HepG2 (cell line): ENCODE measurements around the gene HCFC1R1. TPM values are rescaled to one million over a fixed set of nuclear protein-coding genes. Genes with fewer than 3 reads are reported as not detected.

Experiments
- ATAC-seq: fragments of 200-7000 bp; cut with Tn5 transposase; 3 replicates; pipeline ENCODE4 v1.9.1; 2020; ENCODE audit warnings: mild to moderate bottlenecking, moderate library complexity
- BruUV-seq: library from RNA; stranded (reverse); fragments of 400-500 nt; replicated peaks from 2 replicates; lab custom pipeline; 2021; lab: Mats Ljungman, UMichigan
- CTCF ChIA-PET: fragments of 300-600 bp; formaldehyde crosslinking; extraction: SDS; loops from one replicate; lab custom pipeline; 2021; ENCODE audit warnings: low total read pairs, inconsistent platforms, low intra/inter-chr PET ratio; lab: Yijun Ruan, JAX
- POLR2A ChIA-PET: fragments of 350-600 bp; sonication (Branson Sonifier 250); formaldehyde crosslinking; loops from one replicate; lab custom pipeline; 2020; ENCODE audit warnings: antibody characterized with exemption, inconsistent platforms; lab: Yijun Ruan, JAX
- DNase-seq: peaks from one replicate; pipeline ENCODE4 v3.0.0-alpha.2; 2015; ENCODE audit warnings: low spot score
- FAIRE-seq: peaks from 3 replicates; lab custom pipeline; 2011; peaks lifted over from hg19 to GRCh38; lab: Jason Lieb, UNC
- H2AFZ ChIP-seq: one replicate; pipeline ENCODE4 v1.6.1; 2011; ENCODE audit warnings: low read length, inconsistent platforms
- H3K27ac ChIP-seq: fragments of 300-600 bp; 3 replicates; pipeline ENCODE4 v1.8.0; 2011; ENCODE audit warnings: mixed run types, mild to moderate bottlenecking, mixed read lengths, low read length, inconsistent platforms; ENCODE audit not compliant: insufficient read depth; ENCODE audit errors: extremely low read length
- H3K27me3 ChIP-seq, 2 experiments: fragments of 200-600 bp in 1 of 2; 2 replicates in 1 of 2; 3 replicates in 1 of 2; pipeline versions ENCODE4 v1.6.0 to v1.8.0; 2011; ENCODE audit warnings: low read length in 2 of 2, mild to moderate bottlenecking in 2 of 2, moderate library complexity in 2 of 2, inconsistent platforms in 1 of 2; ENCODE audit not compliant: insufficient read depth in 2 of 2, control insufficient read depth in 1 of 2
- H3K36me3 ChIP-seq, 2 experiments: fragments of 200-600 bp in 1 of 2; replicated peaks in 1 of 2; 2 replicates in 1 of 2; 3 replicates in 1 of 2; pipeline versions ENCODE4 v1.5.1 to v1.8.0; 2011; ENCODE audit warnings: low read length in 2 of 2, inconsistent platforms in 1 of 2; ENCODE audit not compliant: insufficient read depth in 2 of 2, control insufficient read depth in 1 of 2
- H3K4me1 ChIP-seq: 2 replicates; pipeline ENCODE4 v1.5.1; 2012; ENCODE audit warnings: low read length, inconsistent platforms; ENCODE audit not compliant: insufficient read depth
- H3K4me2 ChIP-seq: 2 replicates; pipeline ENCODE4 v1.6.0; 2011; ENCODE audit warnings: low read depth, low read length, inconsistent platforms
- H3K4me3 ChIP-seq, 3 experiments: fragments of 200-600 bp in 1 of 3; sonication (generic), shearing (Covaris generic) in 1 of 3; replicated peaks in 1 of 3; 2 replicates each; pipeline ENCODE4 v1.5.1; 2011 to 2016; ENCODE audit warnings: low read length in 3 of 3, inconsistent platforms in 2 of 3, low read depth in 2 of 3, mild to moderate bottlenecking in 2 of 3, control low read depth in 1 of 3, mixed read lengths in 1 of 3; ENCODE audit not compliant: insufficient read depth in 1 of 3
- H3K79me2 ChIP-seq: one replicate; pipeline ENCODE4 v1.6.1; 2011; ENCODE audit warnings: low read length, inconsistent platforms; ENCODE audit not compliant: insufficient read depth
- H3K9ac ChIP-seq: 2 replicates; pipeline ENCODE4 v1.6.0; 2011; ENCODE audit warnings: mild to moderate bottlenecking, low read depth, low read length, inconsistent platforms; ENCODE audit not compliant: insufficient read depth
- H3K9me3 ChIP-seq: 2 replicates; pipeline ENCODE4 v1.5.1; 2012; ENCODE audit warnings: mild to moderate bottlenecking, low read length
- H4K20me1 ChIP-seq: 2 replicates; pipeline ENCODE4 v1.6.0; 2011; ENCODE audit warnings: inconsistent platforms, mild to moderate bottlenecking, low read length, moderate library complexity; ENCODE audit not compliant: insufficient read depth
- BCL6 ChIP-seq: IDR thresholded peaks from 2 replicates; pipeline ENCODE4 v1.6.1; 2016; ENCODE audit warnings: missing genetic modification reagents, missing compliant biosample characterization
- HMG20B ChIP-seq: conservative IDR thresholded peaks from 2 replicates; pipeline ENCODE4 v1.6.1; 2016; ENCODE audit warnings: missing genetic modification reagents, missing compliant biosample characterization
- MEIS1 ChIP-seq: sonication (generic); formaldehyde crosslinking; IDR thresholded peaks from 2 replicates; pipeline ENCODE4 v1.9.0; 2021; ENCODE audit warnings: mild to moderate bottlenecking, missing genetic modification reagents, moderate library complexity, borderline replicate concordance
- ZFP41 ChIP-seq: sonication (generic); formaldehyde crosslinking; IDR thresholded peaks from 2 replicates; pipeline ENCODE4 v1.4.0; 2020; ENCODE audit warnings: mild to moderate bottlenecking, missing genetic modification reagents, borderline replicate concordance
- ZNF33B ChIP-seq: sonication (generic); formaldehyde crosslinking; IDR thresholded peaks from 2 replicates; pipeline ENCODE4 v1.5.1; 2020; ENCODE audit warnings: mild to moderate bottlenecking, missing genetic modification reagents
- ZNF572 ChIP-seq: sonication (generic); formaldehyde crosslinking; IDR thresholded peaks from 2 replicates; pipeline ENCODE4 v1.5.1; 2020; ENCODE audit warnings: mild to moderate bottlenecking, missing genetic modification reagents
- ZNF574 ChIP-seq: sonication (generic); formaldehyde crosslinking; IDR thresholded peaks from 2 replicates; pipeline ENCODE4 v1.4.0; 2020; ENCODE audit warnings: missing genetic modification reagents
- ZNF674 ChIP-seq: sonication (generic); formaldehyde crosslinking; IDR thresholded peaks from 2 replicates; pipeline ENCODE4 v1.5.0; 2020; ENCODE audit warnings: low read depth, mild to moderate bottlenecking, missing genetic modification reagents
- WGBS: methylation state at CpG from one replicate; pipeline ENCODE4 v1.1.6; 2017; ENCODE audit warnings: low lambda C conversion rate; 5-methylcytosine and 5-hydroxymethylcytosine counted together
- in situ Hi-C: cut with HindIII; loops from 2 replicates; pipeline ENCODE4 v1.10.0; 2017; ENCODE audit warnings: low pct_unique_long_range_greater_than_20kb; ENCODE audit not compliant: extremely low pct_ligation_motif_present
- intact Hi-C: fragments of 100-400 bp; cut with micrococcal nuclease; formaldehyde crosslinking; loops from one replicate; pipeline ENCODE4 v1.10.0; 2022; ENCODE audit not compliant: unreplicated experiment
- polyA plus RNA-seq, 8 experiments: library from polyadenylated mRNA; depleted of rRNA in 3 of 8; stranded (reverse) in 7 of 8; unstranded in 1 of 8; fragments of >200 nt; fragmentation: Illumina TruSeq in 4 of 8; extraction: Trizol in 4 of 8; gene quantifications; 2 replicates each; pipeline versions ENCODE4 v1.2.1 to v1.2.3, GENCODE V29; 2011 to 2016; ENCODE audit warnings: low read depth in 4 of 8, missing spikeins in 1 of 8, mixed read lengths in 1 of 8; ENCODE audit not compliant: insufficient read depth in 1 of 8
- total RNA-seq, 5 experiments: library from RNA; depleted of rRNA; stranded (reverse); fragments of >200 nt; fragmentation: Illumina TruSeq; extraction: Trizol; gene quantifications; 2 replicates each; pipeline ENCODE4 v1.2.3, GENCODE V29; 2016; ENCODE audit warnings: low read depth in 1 of 5
- TF ChIP-seq, protein P1 (sequence below): IDR thresholded peaks from 2 replicates; pipeline ENCODE4 v1.4.0; 2020; ENCODE audit warnings: mild to moderate bottlenecking, missing genetic modification reagents

Gene HCFC1R1
- total and polyA plus RNA-seq, 2 of the 13 experiments (the other 11 are each of a cell fraction or from before 2014, with no cell fraction given): 13.8 to 16.1 TPM

DNA sequence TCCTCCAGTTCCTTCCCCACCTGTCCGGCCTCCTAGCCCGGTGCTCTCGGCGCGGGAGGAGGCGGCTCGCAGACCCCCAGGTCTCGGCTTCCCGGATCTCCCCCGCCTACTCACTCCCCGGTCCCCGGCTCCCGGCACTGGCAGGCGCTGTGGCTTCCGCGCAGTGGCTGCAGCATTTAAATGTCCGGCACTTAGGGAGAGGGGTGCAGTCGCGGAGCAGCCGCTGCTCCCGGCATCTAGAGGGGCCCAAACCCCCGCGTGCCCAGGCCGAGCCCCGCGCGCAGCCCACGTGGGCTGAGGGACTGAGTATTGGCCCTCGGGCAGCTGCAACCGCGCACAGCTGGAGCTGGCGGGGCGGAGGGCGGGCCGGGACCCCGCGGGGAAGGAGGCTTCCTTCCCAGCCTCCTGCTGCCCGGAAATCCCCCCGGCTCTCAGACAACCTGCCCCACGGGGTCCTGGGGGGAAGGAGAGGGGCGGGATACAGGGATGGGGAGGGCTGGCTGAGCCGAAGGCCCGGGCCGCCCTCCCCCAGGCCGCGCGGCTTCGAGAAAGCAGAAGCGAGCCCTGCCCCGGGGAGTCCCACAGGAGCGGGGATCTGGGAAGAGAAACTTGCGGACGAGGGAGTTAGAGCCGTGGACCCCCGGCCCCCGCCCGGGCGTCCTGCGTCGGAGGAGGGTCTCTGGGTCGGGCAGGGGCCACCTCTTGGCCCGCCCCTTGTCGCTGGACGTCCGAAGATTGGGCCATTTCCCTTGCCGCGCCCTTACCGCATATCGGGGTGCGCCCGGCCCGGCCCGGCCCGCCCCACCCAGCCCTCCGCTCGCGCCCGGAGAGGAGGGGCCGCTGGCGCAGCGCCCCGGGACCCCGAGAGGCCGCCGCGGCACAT, 22.3 kb upstream of the HCFC1R1 start, which contains the start of gene MMP25 (continued):
- TF ChIP-seq, protein P1, sequence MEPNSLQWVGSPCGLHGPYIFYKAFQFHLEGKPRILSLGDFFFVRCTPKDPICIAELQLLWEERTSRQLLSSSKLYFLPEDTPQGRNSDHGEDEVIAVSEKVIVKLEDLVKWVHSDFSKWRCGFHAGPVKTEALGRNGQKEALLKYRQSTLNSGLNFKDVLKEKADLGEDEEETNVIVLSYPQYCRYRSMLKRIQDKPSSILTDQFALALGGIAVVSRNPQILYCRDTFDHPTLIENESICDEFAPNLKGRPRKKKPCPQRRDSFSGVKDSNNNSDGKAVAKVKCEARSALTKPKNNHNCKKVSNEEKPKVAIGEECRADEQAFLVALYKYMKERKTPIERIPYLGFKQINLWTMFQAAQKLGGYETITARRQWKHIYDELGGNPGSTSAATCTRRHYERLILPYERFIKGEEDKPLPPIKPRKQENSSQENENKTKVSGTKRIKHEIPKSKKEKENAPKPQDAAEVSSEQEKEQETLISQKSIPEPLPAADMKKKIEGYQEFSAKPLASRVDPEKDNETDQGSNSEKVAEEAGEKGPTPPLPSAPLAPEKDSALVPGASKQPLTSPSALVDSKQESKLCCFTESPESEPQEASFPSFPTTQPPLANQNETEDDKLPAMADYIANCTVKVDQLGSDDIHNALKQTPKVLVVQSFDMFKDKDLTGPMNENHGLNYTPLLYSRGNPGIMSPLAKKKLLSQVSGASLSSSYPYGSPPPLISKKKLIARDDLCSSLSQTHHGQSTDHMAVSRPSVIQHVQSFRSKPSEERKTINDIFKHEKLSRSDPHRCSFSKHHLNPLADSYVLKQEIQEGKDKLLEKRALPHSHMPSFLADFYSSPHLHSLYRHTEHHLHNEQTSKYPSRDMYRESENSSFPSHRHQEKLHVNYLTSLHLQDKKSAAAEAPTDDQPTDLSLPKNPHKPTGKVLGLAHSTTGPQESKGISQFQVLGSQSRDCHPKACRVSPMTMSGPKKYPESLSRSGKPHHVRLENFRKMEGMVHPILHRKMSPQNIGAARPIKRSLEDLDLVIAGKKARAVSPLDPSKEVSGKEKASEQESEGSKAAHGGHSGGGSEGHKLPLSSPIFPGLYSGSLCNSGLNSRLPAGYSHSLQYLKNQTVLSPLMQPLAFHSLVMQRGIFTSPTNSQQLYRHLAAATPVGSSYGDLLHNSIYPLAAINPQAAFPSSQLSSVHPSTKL (CRISPR knock-in tag): 0 out of 2 replicates have a peak, but pooled peaks have one; percentile 9

DNA sequence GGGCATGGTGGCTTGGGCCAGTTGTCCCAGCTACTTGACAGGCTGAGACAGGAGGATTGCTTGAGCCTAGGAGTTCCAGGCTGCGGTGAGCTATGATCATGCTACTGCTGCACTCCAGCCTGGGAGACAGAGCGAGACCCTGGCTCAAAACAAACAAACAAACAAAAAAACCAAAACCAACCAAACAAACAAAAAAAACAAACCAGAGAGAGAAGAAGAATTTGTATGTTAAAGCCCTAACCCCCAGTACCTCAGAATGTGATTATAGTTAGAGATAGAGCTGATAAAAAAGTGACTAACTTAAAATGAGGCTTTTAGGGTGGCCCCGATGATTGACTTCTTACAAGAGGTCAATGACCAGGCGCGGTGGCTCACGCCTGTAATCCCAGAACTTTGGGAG, 21.0 kb upstream of the HCFC1R1 start:
- no peaks in the 10 kb centered on the region for H4K20me1 ChIP-seq
- H3K9ac ChIP-seq: no peak overlapping the region
- ChIA-PET CTCF (no interaction called here), POLR2A (interaction anchor here (0.9 to 1.4 kb wide), 2 partner anchors 21 to 42 kb away, joined by 3 to 5 read pairs; partner anchors contain the start of gene IL32)
- no peaks in the 10 kb centered on the region for H3K36me3 ChIP-seq
- no peak for FAIRE-seq
- H3K27ac ChIP-seq: no peak overlapping the region
- in situ Hi-C loops: no loop called here
- ATAC-seq: no peak
- 51% methylated on average over 5 of the region's 6 CpGs for WGBS
- H3K27me3 ChIP-seq: peaks cover 12 to 70% of the 10 kb centered on the region in 2 experiments
- H3K4me2 ChIP-seq: no peak overlapping the region
- no TSS peak for BruUV-seq
- TF ChIP-seq MEIS1 (no peak), ZNF33B (no peak), ZNF674 (CRISPR knock-in tag) (no peak), HMG20B (CRISPR knock-in tag) (no peak), BCL6 (no peak), ZFP41 (CRISPR knock-in tag) (no peak), ZNF572 (CRISPR knock-in tag) (no peak), ZNF574 (no peak)
- intact Hi-C loops: no loop called here
- no peak overlapping the region for H2AFZ ChIP-seq
- no peak for DNase-seq
- H3K9me3 ChIP-seq: no peaks in the 10 kb centered on the region
- no peak overlapping the region for H3K4me3 ChIP-seq
- H3K4me1 ChIP-seq: peaks cover 25% of the 10 kb centered on the region
- H3K79me2 ChIP-seq: no peaks in the 10 kb centered on the region
